ENCODE data around the gene COBLL1.

Gene COBLL1

DNA sequence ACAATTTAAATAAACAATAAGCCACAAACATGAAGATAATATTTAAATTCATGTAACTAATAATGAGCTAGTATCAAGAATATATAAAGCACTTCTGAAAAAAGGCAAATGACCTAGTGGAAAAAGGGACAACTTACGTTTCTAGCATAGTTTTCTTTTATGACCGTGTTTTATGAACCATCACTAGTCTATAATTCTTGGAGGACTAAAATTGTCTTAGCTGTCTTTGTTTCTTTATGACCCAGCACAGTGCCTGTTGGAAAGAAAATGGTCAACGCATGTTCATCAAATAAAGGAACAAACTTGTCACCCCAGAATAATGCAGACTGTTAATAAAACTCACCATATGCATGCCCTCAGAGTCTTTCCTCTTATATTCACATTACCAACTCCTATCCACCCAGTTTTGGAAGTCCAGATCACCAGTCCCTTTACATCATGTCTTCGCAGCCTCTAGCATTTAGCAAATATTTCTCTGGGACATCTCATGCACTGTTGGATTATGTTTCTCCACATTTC is 162.9 kb downstream of the COBLL1 start:
- DNase-seq = no peak

DNA sequence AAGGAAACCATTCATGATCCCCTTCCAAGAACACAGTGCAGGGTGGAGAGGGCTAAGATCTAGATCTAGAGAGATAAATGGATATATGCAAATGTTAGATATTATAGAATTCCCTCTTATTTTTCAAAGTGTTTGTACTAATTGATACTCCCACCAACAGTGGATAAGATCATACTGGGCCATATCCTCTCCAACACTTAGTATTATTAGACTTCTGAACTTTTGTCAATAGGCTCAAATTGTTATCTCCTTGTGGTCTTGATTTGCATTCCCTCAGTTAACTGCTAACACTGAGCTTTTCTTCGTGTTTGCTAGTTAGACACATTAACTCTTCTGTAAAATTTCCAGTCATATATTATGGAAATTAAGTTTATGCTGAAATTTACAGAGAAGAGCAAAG is 163.9 kb downstream of the COBLL1 start:
- DNase-seq = no peak

DNA sequence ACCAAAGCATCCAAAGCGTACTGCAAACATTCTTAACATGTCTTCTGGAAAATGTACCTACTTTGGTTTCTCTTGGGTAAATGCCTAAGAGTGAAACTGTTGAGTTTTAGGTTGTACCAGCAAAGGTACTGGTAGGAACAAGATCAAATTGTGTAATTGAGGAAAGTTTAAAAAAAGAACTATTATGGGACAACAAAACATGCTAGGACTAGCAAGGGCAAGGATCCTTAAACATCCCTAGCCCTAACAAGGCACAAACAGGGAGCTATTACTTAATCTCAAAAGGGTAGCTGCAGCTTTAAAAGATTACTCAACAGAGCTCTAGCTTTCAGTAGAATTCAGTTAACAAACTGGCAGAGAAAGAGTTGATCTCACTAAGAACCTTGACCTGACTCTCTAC is 164.4 kb downstream of the COBLL1 start:
- no peak for DNase-seq

DNA sequence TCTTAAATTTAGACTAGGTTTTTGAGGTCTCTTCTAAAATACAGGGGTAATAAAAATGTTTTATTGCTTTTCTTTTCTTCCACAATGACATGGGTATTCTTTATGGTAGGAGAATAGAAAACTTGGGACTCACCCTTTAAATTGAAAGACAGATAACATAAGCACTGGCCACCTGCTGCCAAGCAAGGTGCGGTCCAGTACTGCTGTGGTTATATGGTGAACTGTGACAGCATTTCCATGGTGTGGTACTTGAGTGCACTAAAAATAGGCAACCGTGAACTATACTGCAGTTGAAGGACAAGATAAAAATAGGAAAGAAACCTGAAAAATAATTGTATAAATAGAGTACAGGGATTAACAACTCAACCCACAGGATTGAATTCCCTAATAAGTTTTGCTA is 165.9 kb downstream of the COBLL1 start:
- no peak for DNase-seq

DNA sequence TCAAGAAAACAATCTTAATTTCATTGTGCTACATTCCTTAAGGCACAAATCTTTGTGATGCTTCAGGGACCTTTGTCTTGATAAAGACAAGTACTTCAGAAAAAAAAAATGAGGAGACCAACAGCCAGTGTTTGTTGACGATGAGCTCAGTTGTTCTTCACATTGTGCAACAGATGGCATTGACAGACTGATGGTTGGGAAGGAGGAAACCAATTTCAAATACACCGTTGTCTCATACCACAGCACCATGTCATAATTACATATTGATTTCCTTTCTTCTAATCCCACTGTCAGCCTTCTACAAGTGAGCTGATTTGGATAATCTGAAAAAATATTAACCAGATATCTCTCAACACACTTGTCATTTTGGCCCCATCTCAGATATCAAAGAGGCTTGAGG is 166.6 kb downstream of the COBLL1 start:
- DNase-seq = no peak

DNA sequence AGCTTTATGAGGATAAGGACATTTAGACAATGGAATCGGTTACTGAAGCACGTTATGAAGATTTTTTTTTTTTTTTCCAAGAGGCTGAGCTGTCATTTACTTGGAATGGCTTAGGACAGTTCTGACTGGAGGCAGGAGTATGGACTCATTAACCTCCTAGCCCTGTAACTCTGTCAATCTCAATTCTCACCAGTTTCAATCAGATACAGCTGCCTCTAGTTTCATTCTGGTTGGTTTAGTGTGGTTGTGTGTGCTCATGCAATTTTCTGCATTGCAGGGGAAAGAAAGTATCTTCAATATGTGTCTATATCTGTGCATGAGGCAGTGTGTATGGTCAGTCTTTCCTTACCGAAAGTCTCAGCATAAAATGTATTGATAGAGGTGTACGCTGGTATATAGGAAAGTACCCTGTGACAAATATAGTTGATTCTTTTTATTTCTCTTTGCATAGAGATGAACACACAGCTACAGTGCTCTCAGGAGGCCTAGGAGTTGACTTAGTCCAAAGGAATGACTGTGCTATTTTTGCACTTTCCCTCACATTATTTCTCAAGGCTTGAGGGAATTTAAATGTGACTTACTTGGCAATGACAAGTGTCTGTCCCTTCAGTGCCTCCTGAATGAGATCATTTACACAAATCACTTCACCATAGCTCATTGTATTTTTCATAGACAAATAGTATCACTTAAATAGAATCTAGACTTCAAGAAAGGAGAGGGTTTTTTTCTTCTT is 169.8 kb downstream of the COBLL1 start:
- no peak for DNase-seq

DNA sequence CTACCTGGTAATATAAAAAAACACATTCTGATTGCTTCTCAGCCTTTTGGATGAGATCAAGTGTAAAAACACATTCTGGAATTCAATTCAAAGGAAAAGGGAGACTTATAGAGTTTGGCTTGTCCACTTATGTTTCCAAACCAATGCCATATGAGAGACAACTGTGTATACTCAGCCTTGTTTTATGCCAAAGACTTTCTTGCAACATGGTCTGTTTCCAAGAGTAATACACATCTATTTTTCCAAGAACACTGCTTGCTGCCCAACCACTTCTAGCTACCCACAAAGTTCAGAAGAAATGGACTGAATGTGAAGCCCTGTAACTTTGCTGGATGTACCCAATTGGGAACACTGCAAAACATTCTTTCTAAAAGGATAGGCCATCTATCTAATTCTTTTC is 172.3 kb downstream of the COBLL1 start:
- no peak for DNase-seq

DNA sequence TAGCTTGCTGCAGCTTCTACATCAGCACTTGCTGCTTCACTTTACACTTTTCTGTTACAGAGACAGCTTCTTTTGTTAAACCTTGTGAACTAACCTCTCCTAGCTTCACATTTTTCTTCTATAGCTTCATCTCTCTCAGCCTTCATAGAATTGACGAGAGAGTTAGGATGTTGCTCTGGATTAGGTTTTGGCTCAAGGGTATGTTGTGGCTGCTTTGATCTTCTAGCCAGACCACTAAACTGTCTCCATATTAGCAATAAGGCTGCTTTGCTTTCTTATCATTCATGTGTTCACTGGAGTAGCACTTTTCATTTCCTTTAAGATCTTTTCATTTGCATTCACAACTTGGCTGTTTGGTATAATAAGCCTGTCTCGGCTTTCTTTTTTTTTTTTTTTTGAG is 174.1 kb downstream of the COBLL1 start:
- no peak for DNase-seq

DNA sequence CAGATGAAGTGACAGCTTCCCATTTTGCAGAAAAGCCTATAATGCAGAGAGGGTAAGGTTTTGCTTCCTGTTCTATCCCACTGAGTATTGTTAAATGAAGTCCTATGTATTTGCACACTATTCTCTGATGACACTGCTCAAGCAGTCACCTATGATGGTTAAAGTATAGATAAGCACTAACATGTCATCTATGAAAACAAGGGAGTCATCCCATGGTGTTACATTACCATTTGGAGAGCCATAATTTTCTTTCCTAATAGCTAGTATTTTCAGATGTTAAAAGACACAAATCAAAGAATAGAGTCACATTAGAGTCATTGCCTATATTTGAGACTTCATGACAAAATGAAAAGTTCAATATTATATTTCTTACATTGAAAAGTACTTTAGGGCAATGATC is 177.6 kb downstream of the COBLL1 start:
- no peak for DNase-seq

DNA sequence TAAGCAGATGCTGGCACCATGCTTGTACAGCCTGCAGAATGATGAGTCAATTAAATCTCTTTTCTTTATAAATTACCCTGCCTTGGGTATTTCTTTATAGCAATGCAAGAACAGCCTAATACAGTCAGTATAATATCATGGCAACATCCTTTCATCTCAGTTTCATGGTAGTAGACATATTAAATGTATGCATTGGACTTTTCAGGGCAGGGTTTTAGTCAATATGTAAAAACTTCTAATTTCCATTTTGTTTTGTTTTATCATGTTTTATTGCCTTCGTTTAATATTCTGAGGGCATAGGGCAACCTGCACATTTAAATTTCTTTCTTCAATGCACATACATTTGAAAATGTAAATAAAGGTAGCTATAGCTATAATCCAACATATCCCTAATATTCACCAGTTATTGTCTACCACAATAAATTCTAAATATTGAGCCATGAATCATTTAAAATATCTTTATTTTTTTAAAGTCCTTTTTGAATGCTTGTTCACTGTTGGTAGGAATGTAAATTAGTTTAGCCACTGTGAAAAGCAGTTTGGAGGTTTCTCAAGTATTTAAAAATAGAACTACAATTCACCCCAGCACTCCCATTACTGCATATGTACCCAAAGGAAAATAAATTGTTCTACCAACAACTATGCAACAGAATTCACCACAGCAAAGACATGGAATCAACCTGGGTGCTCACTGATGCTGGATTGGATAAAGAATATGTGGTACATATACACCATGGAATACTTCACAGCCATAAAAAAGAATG is 178.6 kb downstream of the COBLL1 start:
- DNase-seq = no peak

DNA sequence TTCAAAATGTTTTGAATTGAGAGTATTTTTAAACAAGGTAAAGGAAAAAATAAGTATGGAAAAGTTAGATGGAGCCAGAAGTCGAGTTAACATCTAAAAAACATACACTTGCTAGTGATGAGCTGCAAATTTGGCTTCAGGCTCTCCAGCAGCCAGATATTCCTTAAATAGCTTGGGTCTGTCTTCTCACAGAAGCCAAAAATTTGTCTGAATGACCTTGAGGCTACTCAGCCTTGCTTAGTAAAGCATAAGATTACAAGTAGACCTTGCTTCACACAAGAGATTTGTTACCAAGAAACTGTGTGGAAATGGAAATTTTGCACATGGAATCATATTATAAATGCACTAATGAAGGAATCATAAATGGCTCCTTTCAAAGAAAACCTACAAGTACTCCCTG is 179.6 kb downstream of the COBLL1 start:
- no peak for DNase-seq

DNA sequence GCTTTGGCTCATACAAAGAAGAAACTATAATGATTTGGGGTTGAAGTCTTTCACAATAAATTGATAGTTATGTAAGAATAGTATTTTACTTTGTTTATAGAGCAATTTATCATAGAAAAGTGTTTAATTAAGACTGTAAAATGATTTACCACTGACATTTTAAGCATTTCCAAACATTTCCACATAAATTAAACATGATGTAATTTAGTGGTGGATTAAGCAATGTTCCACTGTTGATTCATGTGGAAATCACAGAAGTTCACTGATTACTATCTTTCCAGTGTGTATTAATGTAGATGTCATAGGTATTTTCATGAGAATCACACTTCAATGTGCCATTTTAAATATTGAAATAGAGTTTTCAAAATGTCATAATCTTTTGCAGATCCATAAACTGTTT is 180.3 kb downstream of the COBLL1 start:
- no peak for DNase-seq

DNA sequence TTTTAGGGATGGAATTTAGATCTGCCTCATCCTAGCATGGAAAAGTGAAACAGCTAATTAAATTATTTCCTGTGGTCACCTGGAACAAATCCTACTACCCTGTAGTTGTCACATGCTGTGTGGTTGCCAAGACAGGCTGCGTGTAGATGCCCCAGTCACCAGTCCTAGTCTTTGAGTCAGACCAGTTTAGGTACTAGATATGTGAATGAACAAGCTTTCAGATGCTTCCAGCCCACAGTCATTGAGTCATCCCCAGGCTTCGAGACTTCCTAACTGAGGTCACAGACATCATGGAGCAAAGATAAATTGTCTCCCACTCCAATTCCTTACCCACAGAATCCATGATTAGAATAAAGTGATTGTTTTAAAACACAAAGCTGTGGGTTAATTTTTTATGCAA is 184.5 kb downstream of the COBLL1 start:
- DNase-seq = no peak

DNA sequence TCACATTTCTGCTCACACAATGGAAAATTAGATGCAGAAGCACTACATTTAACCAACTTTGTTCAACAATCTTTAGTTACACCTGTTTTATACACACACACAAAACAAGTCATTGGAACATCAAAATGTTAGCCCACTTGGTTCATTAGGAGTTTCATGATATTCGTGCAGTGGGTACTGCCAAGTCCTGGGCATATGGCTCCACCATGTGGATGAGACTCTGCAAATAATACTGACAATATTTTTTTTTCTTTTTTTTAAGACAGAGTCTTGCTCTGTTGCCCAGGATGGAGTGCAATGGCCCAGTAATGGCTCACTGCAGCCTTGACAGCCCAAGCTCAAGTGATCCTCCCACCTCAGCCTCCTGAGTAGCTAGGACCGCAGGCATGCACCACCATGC is 185.9 kb downstream of the COBLL1 start:
- DNase-seq = no peak

DNA sequence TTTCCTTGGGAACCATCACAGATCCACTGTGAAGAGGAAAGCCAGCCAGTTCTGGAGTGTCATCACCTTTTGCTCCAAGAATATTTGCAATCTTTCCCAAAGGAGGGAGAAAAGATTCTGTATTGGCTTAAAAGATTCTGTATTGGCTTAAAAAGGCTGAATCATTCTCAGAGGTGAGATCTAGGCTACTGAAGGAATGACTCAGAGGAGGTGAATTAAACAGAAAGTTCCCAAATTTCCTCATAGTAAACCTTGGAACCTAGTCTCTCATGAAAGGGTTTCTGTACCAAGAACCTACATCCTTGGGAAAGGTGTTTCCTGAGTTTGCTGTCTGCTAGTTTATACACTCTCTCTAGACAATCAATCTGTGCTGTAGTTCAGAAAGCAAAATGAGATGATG is 186.3 kb downstream of the COBLL1 start:
- DNase-seq = no peak

DNA sequence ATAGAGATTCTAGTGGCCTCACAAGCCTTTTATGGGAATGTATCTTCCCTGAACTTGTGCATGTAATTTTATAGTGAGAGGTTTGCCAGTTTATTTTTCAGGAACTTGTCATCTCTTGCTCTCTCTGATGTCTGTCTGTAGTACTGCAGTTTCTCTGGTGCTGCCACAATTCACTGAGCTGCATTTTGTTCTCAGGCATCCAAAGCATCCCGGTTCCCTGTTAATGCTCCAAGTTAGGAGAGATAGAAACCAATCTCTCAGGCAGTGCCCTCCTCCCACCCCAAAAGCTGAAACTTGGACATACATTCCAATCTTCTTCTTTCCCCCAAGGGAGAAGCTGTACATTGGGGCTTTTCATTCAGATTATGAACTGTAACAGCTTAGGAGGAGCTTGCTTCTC is 190.3 kb downstream of the COBLL1 start:
- no peak for DNase-seq

DNA sequence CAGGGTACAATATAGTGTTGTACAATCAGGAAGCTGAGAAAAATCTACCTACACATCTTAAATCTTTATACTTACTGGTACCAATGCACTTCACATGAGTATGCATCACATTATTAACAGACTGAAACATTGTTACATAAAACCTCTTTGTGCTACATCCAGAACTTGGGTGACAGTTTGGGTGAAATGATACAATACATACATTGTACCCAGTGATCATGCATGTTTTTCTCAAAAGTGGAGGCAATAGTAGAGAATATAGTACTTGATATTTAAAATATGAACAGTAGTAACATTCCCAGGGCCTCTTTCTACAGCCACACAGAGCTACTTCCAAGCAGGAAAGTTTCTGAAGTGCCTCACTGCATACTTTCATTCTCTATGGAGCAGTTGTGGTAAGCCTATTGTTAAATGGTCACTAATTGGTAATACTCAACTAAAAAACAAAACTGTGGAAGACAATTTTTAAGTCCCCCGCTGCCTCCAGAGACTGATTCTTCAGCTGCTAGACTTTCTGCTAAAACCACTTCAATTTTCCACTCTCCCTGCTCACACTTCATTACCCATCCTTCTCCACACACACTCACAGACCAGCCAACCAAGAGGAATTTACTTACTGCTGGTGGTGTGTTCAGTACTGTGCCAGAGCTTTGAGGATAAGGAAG is 197.5 kb downstream of the COBLL1 start:
- DNase-seq = no peak

DNA sequence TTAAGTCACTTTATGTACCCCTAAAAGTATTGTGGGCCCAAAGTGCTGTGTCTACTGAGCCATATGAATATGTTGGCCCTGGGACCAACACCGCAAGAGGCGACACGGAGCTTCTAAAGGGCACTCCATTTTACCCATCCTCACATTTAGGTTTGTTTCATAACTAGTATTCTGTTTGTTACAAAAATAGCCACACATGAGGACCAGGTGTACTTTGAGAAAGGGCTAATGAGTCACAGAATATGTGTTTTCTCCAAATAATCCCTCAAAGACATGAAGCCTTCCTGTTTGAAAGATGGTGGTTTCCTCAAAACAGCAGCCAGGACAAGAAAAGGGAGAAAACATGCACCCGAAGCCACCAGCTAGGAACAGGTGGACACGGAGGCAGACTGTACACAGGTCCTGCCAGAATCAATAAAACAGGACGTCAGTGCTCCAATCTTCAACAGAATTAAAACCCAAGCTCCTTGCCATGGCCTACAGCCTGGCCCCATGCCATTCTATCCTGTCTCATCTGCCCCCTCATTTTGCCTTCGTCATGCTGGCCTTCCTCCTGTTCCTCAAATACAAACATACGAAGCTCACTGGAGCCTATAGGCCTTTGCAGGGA is 198.6 kb downstream of the COBLL1 start:
- no peak for DNase-seq

DNA sequence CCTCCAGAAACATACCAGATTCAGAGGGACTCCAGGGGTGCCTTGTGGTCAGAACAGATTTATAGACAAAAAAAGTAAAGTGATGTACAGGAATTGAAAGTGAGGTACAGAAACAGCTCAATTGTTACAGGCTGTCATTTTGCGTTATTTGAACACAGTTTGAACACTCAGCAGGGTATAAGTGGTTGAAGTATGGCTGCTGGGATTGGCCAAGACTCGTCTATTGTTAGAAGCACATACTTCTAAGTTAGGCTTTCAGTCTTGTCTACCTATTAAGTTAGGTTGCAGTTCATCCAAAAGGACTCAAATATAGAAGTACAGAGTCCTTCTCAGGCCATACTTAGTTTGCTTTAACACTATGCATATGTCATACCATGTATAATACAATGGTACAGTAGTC is 199.4 kb downstream of the COBLL1 start:
- DNase-seq = no peak
